ENCODE data around the gene DDAH2.
"Not testable (repeated sequence)": the region's sequence is repeated elsewhere in the genome, so short reads cannot be mapped to it uniquely, and the experiment has no call there.

The DDAH2 gene

DNA sequence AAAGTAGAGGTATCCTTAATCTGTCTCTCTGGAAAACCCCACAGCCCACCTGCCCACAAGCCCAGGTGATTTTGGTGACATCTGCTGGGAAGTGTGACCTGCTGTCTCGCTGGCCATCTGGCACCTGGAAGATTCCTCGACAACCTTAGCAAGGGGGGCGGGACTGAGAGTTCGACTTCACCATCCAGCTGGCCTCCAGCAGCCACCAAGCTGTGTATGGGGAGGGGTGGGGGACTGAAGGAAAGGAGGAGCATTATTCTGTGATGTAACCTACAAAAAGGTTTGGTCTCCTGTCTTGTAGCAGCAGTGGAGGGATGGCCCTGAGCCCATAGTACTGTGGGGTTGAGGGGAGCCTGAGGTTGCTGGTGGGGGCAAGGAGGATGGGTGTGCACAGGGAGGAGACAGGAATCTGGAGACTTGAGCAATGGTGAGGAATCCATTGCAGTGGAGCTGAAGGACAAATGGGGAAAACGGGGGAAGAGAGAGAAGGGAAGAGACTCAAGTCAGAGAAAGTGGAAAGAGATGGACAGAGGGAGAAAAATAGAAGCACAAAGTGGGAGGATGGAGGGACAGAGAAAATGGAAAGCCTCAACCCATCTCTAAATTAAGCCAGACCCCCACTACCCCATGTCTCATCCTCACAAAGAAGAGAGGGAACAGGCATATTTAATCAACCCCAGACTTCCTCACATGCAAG lies 18.4 kb downstream of the DDAH2 start:
- H3K4me3 ChIP-seq (ENCODE audit: low read depth, low read length), result no peak overlapping the region
- TF ChIP-seq, protein P1, sequence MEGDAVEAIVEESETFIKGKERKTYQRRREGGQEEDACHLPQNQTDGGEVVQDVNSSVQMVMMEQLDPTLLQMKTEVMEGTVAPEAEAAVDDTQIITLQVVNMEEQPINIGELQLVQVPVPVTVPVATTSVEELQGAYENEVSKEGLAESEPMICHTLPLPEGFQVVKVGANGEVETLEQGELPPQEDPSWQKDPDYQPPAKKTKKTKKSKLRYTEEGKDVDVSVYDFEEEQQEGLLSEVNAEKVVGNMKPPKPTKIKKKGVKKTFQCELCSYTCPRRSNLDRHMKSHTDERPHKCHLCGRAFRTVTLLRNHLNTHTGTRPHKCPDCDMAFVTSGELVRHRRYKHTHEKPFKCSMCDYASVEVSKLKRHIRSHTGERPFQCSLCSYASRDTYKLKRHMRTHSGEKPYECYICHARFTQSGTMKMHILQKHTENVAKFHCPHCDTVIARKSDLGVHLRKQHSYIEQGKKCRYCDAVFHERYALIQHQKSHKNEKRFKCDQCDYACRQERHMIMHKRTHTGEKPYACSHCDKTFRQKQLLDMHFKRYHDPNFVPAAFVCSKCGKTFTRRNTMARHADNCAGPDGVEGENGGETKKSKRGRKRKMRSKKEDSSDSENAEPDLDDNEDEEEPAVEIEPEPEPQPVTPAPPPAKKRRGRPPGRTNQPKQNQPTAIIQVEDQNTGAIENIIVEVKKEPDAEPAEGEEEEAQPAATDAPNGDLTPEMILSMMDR (IDR thresholded peaks at IDR 0.05; ENCODE audit: low read depth, low read length), result no peak

DNA sequence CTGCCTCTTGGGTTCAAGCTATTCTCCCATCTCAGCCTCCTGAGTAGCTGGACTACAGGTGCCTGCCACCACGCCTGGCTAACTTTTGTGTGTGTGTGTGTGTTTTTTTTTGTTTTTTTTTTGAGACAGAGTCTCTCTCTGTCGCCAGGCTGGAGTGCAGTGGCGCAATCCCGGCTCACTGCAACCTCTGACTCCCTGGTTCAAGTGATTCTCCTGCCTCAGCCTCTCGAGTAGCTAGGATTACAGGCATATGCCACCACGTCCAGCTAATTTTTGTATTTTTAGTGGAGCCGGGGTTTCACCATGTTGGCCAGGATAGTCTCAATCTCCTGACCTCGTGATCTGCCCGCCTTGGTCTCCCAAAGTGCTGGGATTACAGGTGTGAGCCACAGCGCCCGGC lies 19.9 kb downstream of the DDAH2 start:
- H3K4me3 ChIP-seq (ENCODE audit: low read depth, low read length), result not testable (repeated sequence)

DNA sequence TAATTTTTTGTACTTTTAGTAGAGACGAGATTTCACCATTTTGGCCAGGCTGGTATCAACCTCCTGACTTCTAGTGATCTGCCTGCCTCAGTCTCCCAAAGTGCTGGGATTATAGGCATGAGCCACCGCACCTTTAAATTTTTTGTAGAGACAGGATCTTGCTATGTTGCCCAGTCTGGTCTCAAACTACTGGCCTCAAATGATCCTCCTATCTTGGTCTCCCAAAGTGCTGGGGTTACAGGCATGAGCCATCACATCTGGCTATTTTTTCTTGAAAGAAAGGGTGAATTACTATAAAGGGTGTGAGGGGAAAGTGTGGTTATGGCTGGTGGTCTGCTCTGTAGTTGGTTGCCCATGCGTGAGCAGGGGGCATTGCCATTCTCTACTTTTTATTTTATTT lies 20.9 kb downstream of the DDAH2 start:
- TF ChIP-seq, protein P1 (IDR thresholded peaks at IDR 0.05; ENCODE audit: low read depth, low read length), result no peak
- no peak overlapping the region for H3K4me3 ChIP-seq (ENCODE audit: low read depth, low read length)

DNA sequence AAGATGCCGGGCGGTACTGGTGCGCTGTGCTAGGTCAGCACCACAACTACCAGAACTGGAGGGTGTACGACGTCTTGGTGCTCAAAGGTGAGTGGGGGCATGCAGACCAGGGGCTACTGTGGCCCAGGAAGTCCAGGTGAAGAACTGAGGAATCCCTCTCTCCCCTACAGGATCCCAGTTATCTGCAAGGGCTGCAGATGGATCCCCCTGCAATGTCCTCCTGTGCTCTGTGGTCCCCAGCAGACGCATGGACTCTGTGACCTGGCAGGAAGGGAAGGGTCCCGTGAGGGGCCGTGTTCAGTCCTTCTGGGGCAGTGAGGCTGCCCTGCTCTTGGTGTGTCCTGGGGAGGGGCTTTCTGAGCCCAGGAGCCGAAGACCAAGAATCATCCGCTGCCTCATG lies 21.4 kb downstream of the DDAH2 start:
- H3K4me3 ChIP-seq (ENCODE audit: low read depth, low read length), result no peak overlapping the region
- TF ChIP-seq, protein P1 (IDR thresholded peaks at IDR 0.05; ENCODE audit: low read depth, low read length), result no peak

DNA sequence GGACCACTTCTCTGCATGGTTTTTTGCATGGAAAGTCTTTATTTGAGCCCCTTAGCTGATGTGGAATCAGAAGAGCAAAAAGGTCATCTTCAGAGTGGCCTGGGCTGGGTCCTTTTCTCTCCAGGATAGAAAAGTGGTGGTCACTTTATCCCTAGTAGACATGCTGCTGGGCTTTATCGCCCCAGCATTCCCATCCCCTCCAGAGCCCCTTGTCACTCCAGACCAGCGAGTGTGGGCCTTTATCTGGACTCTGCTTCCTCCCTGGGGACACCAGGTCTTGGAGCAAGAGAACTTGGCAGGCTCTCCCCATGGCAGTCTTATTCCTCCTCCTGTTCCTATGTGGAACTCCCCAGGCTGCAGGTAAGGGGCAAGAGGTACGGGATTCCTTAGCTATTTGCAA lies 22.5 kb downstream of the DDAH2 start, which contains the start of gene LY6G6F:
Gene LY6G6F (plus strand): TSS at position 268 of the 400 bp plus-strand sequence. CDS start 41 bp downstream, at position 309.
- TF ChIP-seq, protein P1 (IDR thresholded peaks at IDR 0.05; ENCODE audit: low read depth, low read length), result no peak
- H3K4me3 ChIP-seq (ENCODE audit: low read depth, low read length), result no peak within 1 kb of the TSS

DNA sequence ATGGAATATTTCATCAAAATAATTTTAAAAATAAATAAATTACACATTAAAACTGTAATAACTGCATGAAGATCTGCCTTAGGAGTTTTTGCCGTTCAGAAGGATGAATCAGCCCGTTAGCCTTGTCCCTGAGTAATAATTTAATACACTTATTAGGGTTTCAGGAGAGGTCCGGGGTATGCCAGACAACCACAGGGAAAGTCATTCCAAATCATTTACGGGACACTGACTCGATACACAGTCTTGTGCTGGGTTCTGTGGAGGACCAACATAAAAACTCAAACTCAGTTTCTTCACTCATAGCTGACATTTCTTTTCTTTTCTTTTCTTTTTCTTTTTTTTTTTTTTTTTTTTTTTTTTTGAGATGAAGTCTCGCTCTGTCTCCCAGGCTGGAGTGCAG lies 23.2 kb downstream of the DDAH2 start:
- TF ChIP-seq, protein P1 (IDR thresholded peaks at IDR 0.05; ENCODE audit: low read depth, low read length), result no peak
- H3K4me3 ChIP-seq (ENCODE audit: low read depth, low read length), result no peak overlapping the region

DNA sequence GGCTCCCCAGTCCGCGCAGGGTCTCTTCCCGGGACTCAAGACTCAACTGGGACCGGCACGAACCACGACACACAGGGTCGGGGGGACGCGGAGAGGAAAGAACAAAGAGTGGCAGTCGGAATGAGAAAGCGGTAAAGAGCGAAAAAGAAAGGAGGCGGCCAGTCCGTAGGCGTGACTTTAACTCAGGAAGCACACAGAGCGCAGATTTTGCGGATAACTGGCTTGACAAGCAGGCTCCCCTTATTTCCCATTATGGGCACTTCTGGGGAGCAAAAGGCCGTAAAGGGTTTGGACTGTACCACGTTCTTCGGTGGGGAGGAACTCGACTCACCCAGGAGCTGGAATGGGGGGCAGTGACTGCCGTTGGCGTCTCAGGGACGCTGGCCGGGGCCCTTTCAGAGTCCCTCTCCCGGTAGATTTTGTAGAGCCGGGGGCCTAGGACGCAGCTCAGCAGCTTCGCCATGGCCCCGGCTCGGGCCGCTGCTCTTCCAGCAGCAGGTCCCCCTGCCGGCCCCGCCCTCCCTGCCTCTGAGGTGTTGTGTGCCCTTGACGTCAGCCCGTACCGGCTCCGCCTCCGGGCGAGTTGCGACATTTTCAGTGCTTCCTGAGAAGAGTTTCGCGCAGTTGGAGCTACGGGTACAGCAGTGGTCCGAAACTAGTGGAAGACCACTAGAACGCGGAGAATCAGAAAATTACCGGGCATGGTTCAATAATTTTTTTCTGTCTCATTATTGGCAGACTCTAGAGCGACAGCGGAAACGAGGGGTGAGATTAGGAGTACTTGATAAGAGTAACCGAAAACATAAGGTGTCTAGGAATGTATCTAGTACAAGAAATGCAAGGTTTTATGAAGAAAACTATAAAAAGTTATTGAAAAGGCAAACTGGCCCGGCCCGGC lies 26.0 kb downstream of the DDAH2 start, which contains the start of gene ABHD16A:
Gene ABHD16A (minus strand): TSS at position 506 of the 898 bp plus-strand sequence. CDS start 43 bp downstream, at position 463.
- peak within 1 kb of the TSS; percentile 91 for H3K4me3 ChIP-seq (ENCODE audit: low read depth, low read length)
- TF ChIP-seq, protein P1 (IDR thresholded peaks at IDR 0.05; ENCODE audit: low read depth, low read length), result no peak
